ENCODE data around the gene B3GAT3. TPM values are rescaled to one million over a fixed set of nuclear protein-coding genes. Genes with fewer than 3 reads are reported as not detected.
"Not testable (repeated sequence)": the region's sequence is repeated elsewhere in the genome, so short reads cannot be mapped to it uniquely, and the experiment has no call there.

Gene B3GAT3
- total RNA-seq, 1 donor from 2014 or later: 60.7 TPM

- no peak for DNase-seq (ENCODE audit: low spot score)
Measured at GRCh38 chr11:62577046-62577714, 44.6 kb downstream of the B3GAT3 start.

DNA sequence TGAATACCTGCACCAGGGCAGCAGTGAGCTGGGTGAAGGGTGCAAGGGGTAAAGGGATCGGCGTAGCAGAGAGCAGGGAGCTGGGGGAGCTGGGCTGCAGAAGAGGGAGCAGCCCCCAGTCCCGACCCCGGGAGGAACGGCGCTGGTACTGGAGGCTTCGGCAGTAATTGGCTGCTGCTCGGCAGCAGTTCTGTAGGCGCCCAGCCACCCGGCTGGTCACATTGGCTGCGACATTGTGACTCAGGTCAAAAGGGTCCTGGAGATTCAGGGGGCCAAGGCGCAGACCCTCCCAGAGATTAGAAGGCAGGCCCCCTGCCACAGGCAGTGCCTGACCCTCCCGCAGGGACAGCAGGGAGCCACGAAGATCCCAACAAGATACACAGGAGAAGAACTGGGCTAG lies 45.9 kb downstream of the B3GAT3 start:
- no peak for DNase-seq (ENCODE audit: low spot score)

DNA sequence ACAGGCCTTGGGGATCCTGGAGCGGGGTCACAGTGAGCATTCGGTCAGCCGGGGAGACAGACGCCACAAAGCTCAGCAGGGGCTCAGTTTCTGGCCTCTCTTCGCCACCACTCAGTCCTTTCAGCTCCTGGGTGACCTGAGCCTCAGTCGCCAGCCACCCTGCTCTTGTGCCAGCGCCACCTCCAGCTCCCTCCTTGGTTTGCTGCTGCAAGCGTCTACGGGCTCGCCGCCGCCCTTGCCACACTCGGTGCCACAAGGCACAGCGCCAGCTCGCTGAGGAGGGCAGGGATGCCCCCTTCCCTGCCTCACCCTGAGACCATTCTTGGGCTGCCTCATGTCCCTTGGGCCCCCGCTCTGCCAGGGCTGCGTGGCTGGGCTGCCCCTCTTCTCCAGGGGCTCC lies 46.6 kb downstream of the B3GAT3 start:
- no peak for DNase-seq (ENCODE audit: low spot score)

DNA sequence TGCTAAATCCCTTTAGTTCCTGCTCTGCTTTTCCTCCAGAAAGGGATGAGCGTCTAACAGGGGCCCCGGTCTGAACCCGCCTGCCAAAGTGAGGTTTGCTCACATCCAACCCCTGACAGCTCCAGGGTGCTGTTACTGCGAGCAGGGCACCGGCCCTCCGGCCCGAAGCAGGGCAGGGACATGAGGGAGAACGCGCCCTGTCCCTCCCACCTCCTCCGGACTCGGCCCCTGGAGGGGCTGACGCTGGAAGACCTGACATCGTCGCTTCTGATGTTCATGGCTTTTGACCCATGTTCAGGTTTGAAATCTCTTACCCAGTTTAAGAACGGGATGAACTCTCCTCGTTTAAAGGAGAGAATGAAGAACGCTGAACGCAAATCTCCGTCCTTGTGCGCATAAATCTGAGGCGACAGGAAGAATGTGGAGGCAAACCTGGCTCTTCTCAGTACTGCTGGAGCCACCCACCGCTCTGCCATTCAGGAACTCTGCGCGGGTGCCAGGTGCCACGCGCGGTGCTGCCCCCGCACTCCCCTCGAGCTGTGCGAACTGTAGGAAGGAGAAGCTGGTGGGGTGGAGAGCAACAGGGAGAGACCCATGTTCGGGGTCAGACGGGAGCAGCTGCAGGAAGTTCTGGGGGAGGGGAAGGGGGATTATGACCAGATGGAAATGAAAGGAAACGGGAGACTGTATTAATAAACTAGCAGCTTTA lies 47.3 kb downstream of the B3GAT3 start:
- no peak for DNase-seq (ENCODE audit: low spot score)

GRCh38 chr11:62573592-62574362 lies 48.0 kb downstream of the B3GAT3 start, which contains the start of gene EEF1G:
Gene EEF1G (minus strand): TSS chr11:62573891. CDS start chr11:62573842, 49 bp downstream.
- DNase-seq (ENCODE audit: low spot score): peak; percentile 100

DNA sequence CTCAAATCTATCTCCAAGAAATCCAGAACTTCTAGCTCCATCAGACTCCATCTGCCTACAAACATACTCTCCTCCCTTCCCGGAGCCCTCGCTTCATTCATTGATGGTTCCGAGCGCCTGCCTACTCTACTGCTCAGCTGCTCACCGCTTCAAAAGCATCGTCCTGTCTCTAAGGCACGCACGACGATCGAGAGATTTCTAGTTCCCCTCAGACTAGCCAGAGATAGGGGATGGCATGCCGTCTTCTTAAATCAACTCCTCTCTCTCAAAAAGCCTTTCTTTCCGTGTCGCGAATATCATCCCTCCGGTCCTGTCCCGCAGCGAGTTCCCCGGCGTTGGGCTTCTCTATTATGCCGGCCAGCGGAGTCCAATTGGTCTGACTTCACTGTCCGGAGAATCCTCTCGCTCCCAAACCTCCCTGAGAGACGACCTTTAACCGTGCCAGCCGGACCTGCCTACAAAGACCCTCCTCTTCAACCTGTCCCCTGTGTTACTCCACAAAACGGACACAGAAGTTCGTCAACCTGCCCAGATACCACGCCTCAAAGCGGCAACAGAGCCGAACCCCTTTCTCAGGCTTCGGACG lies 48.7 kb downstream of the B3GAT3 start:
- no peak for DNase-seq (ENCODE audit: low spot score)

DNA sequence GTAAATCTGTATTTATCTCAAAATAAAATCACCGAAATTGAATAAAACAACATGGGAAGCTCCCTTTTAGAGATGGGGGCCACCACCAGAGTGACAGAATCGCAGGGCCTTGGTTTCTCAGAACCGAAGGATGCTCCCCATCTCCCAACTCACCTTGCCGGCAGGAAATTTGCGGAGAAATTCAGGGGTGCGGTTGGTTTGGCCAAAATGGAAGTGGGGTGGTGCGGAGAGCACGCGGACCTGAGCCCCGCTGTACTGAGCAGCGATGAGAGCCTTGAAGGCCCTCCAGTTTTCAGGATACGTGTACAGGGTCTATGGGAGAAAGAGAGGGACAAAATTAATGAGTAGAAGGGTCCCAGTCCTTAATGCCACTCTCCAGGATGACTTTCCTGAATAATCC lies 49.4 kb downstream of the B3GAT3 start:
- DNase-seq (ENCODE audit: low spot score): no peak

GRCh38 chr11:62571493-62571892 lies 50.3 kb downstream of the B3GAT3 start:
- not testable (repeated sequence) for DNase-seq (ENCODE audit: low spot score)

DNA sequence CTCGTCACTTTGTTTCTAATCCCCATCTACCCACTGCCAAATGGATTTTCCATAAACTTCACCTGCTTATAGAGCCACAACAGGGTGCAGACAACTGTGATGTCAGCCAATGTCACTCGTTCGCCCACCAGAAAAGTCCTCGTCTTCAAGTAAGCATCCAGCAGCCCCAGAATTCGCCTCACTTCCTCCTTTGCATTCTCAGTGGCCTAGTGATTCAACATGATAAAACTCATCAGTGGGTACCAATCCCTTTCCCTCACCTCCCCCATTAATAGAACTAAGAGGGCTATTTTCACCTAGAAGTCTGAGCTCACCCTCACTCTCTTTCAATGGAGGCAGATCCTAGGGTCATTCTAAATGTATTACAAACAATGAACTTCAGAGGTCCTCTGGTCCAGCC lies 50.9 kb downstream of the B3GAT3 start:
- DNase-seq (ENCODE audit: low spot score): not testable (repeated sequence)

GRCh38 chr11:62569611-62570010 lies 52.2 kb downstream of the B3GAT3 start:
- no peak for DNase-seq (ENCODE audit: low spot score)

DNA sequence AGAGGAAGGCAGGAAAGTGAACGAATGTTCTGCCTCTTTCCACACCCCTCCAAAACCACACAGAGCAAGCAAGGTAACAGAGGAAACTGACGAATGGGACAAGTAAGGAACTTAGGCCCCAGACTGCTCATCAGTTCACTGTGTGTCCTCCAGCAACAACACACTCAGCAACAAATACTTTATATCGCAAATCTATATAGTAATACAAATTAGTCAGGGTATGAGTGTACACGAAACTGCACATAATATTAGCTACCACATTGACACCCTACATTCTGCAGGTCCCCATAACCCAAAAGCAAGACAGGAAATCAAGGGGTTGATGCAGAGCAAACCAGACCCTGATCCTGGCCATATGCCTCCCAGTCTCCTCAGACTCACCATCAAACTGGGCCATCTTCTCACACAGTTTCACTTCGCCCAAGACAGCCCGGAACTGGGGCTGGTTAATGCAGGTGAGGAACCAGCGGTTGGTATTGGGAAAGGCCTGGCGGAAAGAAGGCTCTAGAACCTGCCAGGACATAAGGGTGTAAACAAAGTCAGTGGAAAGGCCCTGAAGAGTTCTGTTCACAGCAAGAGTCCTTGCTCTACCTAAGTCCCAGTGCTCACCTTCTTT lies 54.7 kb downstream of the B3GAT3 start:
- no peak for DNase-seq (ENCODE audit: low spot score)

- no peak for DNase-seq (ENCODE audit: low spot score)
Measured at GRCh38 chr11:62566247-62566646, 55.5 kb downstream of the B3GAT3 start.

Other genes starting within 250 kb of the B3GAT3 start
- gene SCGB1A1, start 203.0 kb downstream of the B3GAT3 start, total RNA-seq: 2.7 TPM
- 549 TPM for gene AHNAK, start 75.2 kb downstream of the B3GAT3 start, total RNA-seq
- 1,062 TPM for gene EEF1G, start 48.1 kb downstream of the B3GAT3 start, total RNA-seq
- gene TUT1, start 30.5 kb downstream of the B3GAT3 start, total RNA-seq: 26.2 TPM
- 87.6 TPM for gene MTA2, start 20.1 kb downstream of the B3GAT3 start, total RNA-seq
- gene EML3, start 9.2 kb downstream of the B3GAT3 start, total RNA-seq: 66.1 TPM
- gene ROM1, start 8.7 kb downstream of the B3GAT3 start, total RNA-seq: 9.9 TPM
- 266 TPM for gene GANAB, start 24.6 kb upstream of the B3GAT3 start, total RNA-seq
- 23.7 TPM for gene INTS5, start 31.3 kb upstream of the B3GAT3 start, total RNA-seq
- 50.8 TPM for gene C11orf98, start 43.2 kb upstream of the B3GAT3 start, total RNA-seq
- gene CSKMT, start 43.3 kb upstream of the B3GAT3 start, total RNA-seq: 10.6 TPM
- gene UQCC3, start 49.7 kb upstream of the B3GAT3 start, total RNA-seq: 11.1 TPM
- 7.7 TPM for gene LBHD1, start 50.3 kb upstream of the B3GAT3 start, total RNA-seq
- gene UBXN1, start 57.1 kb upstream of the B3GAT3 start, total RNA-seq: 86.9 TPM
- gene LRRN4CL, start 67.5 kb upstream of the B3GAT3 start, total RNA-seq: 4.3 TPM
- gene BSCL2, start 85.4 kb upstream of the B3GAT3 start, total RNA-seq: 108 TPM
- 0.40 TPM for gene GNG3, start 85.7 kb upstream of the B3GAT3 start, total RNA-seq
- gene HNRNPUL2, start 105.5 kb upstream of the B3GAT3 start, total RNA-seq: 51.9 TPM
- 38.9 TPM for gene TTC9C, start 106.5 kb upstream of the B3GAT3 start, total RNA-seq
- 21.4 TPM for gene ZBTB3, start 132.2 kb upstream of the B3GAT3 start, total RNA-seq
- 53.5 TPM for gene POLR2G, start 139.6 kb upstream of the B3GAT3 start, total RNA-seq
- gene TAF6L, start 149.4 kb upstream of the B3GAT3 start, total RNA-seq: 24.0 TPM
- 67.8 TPM for gene TMEM179B, start 165.4 kb upstream of the B3GAT3 start, total RNA-seq
- gene TMEM223, start 170.0 kb upstream of the B3GAT3 start, total RNA-seq: 19.9 TPM
- gene NXF1, start 183.5 kb upstream of the B3GAT3 start, total RNA-seq: 85.7 TPM
- 48.8 TPM for gene STX5, start 210.1 kb upstream of the B3GAT3 start, total RNA-seq
- not detected for gene TEX54, start 210.9 kb upstream of the B3GAT3 start, total RNA-seq
- gene WDR74, start 217.6 kb upstream of the B3GAT3 start, total RNA-seq: 31.6 TPM